ENCODE measurements around the gene RSPRY1. TPM values are rescaled to one million over a fixed set of nuclear protein-coding genes. Genes with fewer than 3 reads are reported as not detected.
"Not testable (repeated sequence)": the region's sequence is repeated elsewhere in the genome, so short reads cannot be mapped to it uniquely, and the experiment has no call there.

The RSPRY1 gene
- total RNA-seq, 1 donor from 2014 or later = 76.8 TPM

GRCh38 chr16:57186872-57187854 is 1.0 kb downstream of the RSPRY1 start:
- Histone ChIP-seq H3K4me1 (ENCODE audit: insufficient read depth, low read length) (peaks cover 32% of the 10 kb centered on the region), H3K4me2 (ENCODE audit: low read length) (peak overlapping the region; percentile 96), H2AFZ (ENCODE audit: low read depth, low read length) (peak overlapping the region; percentile 48), H3K27me3 (ENCODE audit: insufficient read depth, low read length) (no peaks in the 10 kb centered on the region), H3K36me3 (ENCODE audit: insufficient read depth, low read length) (no peaks in the 10 kb centered on the region), H3K27ac (ENCODE audit: low read depth, low read length) (peak overlapping the region; percentile 92), H3K79me2 (ENCODE audit: insufficient read depth, low read length) (peaks cover 94% of the 10 kb centered on the region), H4K20me1 (ENCODE audit: insufficient read depth, low read length) (peaks cover 33% of the 10 kb centered on the region), H3K9ac (ENCODE audit: low read length) (peak overlapping the region; percentile 97), H3K4me3 (ENCODE audit: insufficient read depth, low read depth, low read length) (peak overlapping the region; percentile 89), H3K9me3 (ENCODE audit: insufficient read depth, low read depth, low read length) (no peaks in the 10 kb centered on the region)
- Mint-ChIP-seq H3K4me1 (ENCODE audit: low read depth, unreplicated experiment) (peaks cover 34% of the 10 kb centered on the region), H3K4me3 (ENCODE audit: unreplicated experiment) (peak overlapping the region; percentile 100), H3K27me3 (ENCODE audit: low read depth, unreplicated experiment) (no peaks in the 10 kb centered on the region), H3K27ac (ENCODE audit: unreplicated experiment) (peak overlapping the region; percentile 99), H3K9me3 (ENCODE audit: unreplicated experiment) (no peaks in the 10 kb centered on the region), H3K36me3 (ENCODE audit: low read depth, unreplicated experiment) (no peaks in the 10 kb centered on the region)
- TF ChIP-seq CTCF (IDR thresholded peaks at IDR 0.05; ENCODE audit: insufficient read depth, low read depth, low read length) (no peak), EZH2 (IDR thresholded peaks at IDR 0.05; ENCODE audit: insufficient read depth, low read length) (no peak)
- FAIRE-seq (no peak), DNase-seq (ENCODE audit: low read depth) (peak; percentile 12)

GRCh38 chr16:57187902-57188710 is 2.0 kb downstream of the RSPRY1 start:
- not testable (repeated sequence) for FAIRE-seq; H3K9me3 ChIP-seq (ENCODE audit: insufficient read depth, low read depth, low read length); H3K27me3 ChIP-seq (ENCODE audit: insufficient read depth, low read length); H3K27me3 Mint-ChIP-seq (ENCODE audit: low read depth, unreplicated experiment); H3K9me3 Mint-ChIP-seq (ENCODE audit: unreplicated experiment); H3K36me3 ChIP-seq (ENCODE audit: insufficient read depth, low read length); H3K36me3 Mint-ChIP-seq (ENCODE audit: low read depth, unreplicated experiment); H2AFZ ChIP-seq (ENCODE audit: low read depth, low read length); DNase-seq (ENCODE audit: low read depth)
- Histone ChIP-seq H3K4me2 (ENCODE audit: low read length) (peak overlapping the region; percentile 96), H4K20me1 (ENCODE audit: insufficient read depth, low read length) (peaks cover 32% of the 10 kb centered on the region), H3K27ac (ENCODE audit: low read depth, low read length) (peak overlapping the region; percentile 92), H3K9ac (ENCODE audit: low read length) (peak overlapping the region; percentile 97), H3K4me3 (ENCODE audit: insufficient read depth, low read depth, low read length) (peak overlapping the region; percentile 89), H3K79me2 (ENCODE audit: insufficient read depth, low read length) (peaks cover 96% of the 10 kb centered on the region), H3K4me1 (ENCODE audit: insufficient read depth, low read length) (peaks cover 41% of the 10 kb centered on the region)
- peaks cover 43% of the 10 kb centered on the region for H3K4me1 Mint-ChIP-seq (ENCODE audit: low read depth, unreplicated experiment)
- H3K4me3 Mint-ChIP-seq (ENCODE audit: unreplicated experiment) = peak overlapping the region; percentile 100
- peak overlapping the region; percentile 99 for H3K27ac Mint-ChIP-seq (ENCODE audit: unreplicated experiment)

GRCh38 chr16:57188711-57189002 is 2.5 kb downstream of the RSPRY1 start:
- H3K9me3 ChIP-seq (ENCODE audit: insufficient read depth, low read depth, low read length) = no peaks in the 10 kb centered on the region
- no peak overlapping the region for H3K9ac ChIP-seq (ENCODE audit: low read length)
- no peaks in the 10 kb centered on the region for H3K27me3 ChIP-seq (ENCODE audit: insufficient read depth, low read length)
- Mint-ChIP-seq H3K27ac (ENCODE audit: unreplicated experiment) (peak overlapping the region; percentile 75), H3K4me3 (ENCODE audit: unreplicated experiment) (peak overlapping the region; percentile 100), H3K9me3 (ENCODE audit: unreplicated experiment) (no peaks in the 10 kb centered on the region), H3K4me1 (ENCODE audit: low read depth, unreplicated experiment) (peaks cover 47% of the 10 kb centered on the region), H3K27me3 (ENCODE audit: low read depth, unreplicated experiment) (no peaks in the 10 kb centered on the region), H3K36me3 (ENCODE audit: low read depth, unreplicated experiment) (no peaks in the 10 kb centered on the region)
- H2AFZ ChIP-seq (ENCODE audit: low read depth, low read length) = no peak overlapping the region
- no peaks in the 10 kb centered on the region for H3K36me3 ChIP-seq (ENCODE audit: insufficient read depth, low read length)
- H3K4me2 ChIP-seq (ENCODE audit: low read length) = peak overlapping the region; percentile 96
- H3K4me1 ChIP-seq (ENCODE audit: insufficient read depth, low read length) = peaks cover 46% of the 10 kb centered on the region
- no peak for TF ChIP-seq CTCF (IDR thresholded peaks at IDR 0.05; ENCODE audit: insufficient read depth, low read depth, low read length)
- no peak for FAIRE-seq
- peaks cover 96% of the 10 kb centered on the region for H3K79me2 ChIP-seq (ENCODE audit: insufficient read depth, low read length)
- no peak for DNase-seq (ENCODE audit: low read depth)
- H4K20me1 ChIP-seq (ENCODE audit: insufficient read depth, low read length) = peaks cover 32% of the 10 kb centered on the region
- no peak overlapping the region for H3K27ac ChIP-seq (ENCODE audit: low read depth, low read length)
- H3K4me3 ChIP-seq (ENCODE audit: insufficient read depth, low read depth, low read length) = no peak overlapping the region

- H3K4me2 ChIP-seq (ENCODE audit: low read length); H3K9me3 ChIP-seq (ENCODE audit: insufficient read depth, low read depth, low read length); H3K36me3 Mint-ChIP-seq (ENCODE audit: low read depth, unreplicated experiment); H3K4me3 ChIP-seq (ENCODE audit: insufficient read depth, low read depth, low read length); H3K9ac ChIP-seq (ENCODE audit: low read length); H3K27ac Mint-ChIP-seq (ENCODE audit: unreplicated experiment); H3K9me3 Mint-ChIP-seq (ENCODE audit: unreplicated experiment); FAIRE-seq; H3K36me3 ChIP-seq (ENCODE audit: insufficient read depth, low read length); H2AFZ ChIP-seq (ENCODE audit: low read depth, low read length); H3K27ac ChIP-seq (ENCODE audit: low read depth, low read length); H3K27me3 ChIP-seq (ENCODE audit: insufficient read depth, low read length); DNase-seq (ENCODE audit: low read depth); H3K4me3 Mint-ChIP-seq (ENCODE audit: unreplicated experiment); H3K27me3 Mint-ChIP-seq (ENCODE audit: low read depth, unreplicated experiment): not testable (repeated sequence)
- peaks cover 32% of the 10 kb centered on the region for H4K20me1 ChIP-seq (ENCODE audit: insufficient read depth, low read length)
- H3K4me1 Mint-ChIP-seq (ENCODE audit: low read depth, unreplicated experiment) = peaks cover 48% of the 10 kb centered on the region
- H3K79me2 ChIP-seq (ENCODE audit: insufficient read depth, low read length) = peaks cover 90% of the 10 kb centered on the region
- peaks cover 52% of the 10 kb centered on the region for H3K4me1 ChIP-seq (ENCODE audit: insufficient read depth, low read length)
Observed at GRCh38 chr16:57189527-57189926, 3.4 kb downstream of the RSPRY1 start.
